ENCODE results near the gene CFAP20DC. TPM values are rescaled to one million over a fixed set of nuclear protein-coding genes. Genes with fewer than 3 reads are reported as not detected.

CFAP20DC gene
- total and polyA plus RNA-seq, 4 donors = 0.98 to 2.1 (median 1.5) TPM

- TF ChIP-seq REST (IDR thresholded peaks at IDR 0.05) (peak; percentile 58), NR2F2 (IDR thresholded peaks at IDR 0.05) (peak; percentile 75), HNF4A (conservative IDR thresholded peaks at IDR 0.05) (peak; percentile 72 to 79), HNF4G (IDR thresholded peaks at IDR 0.05) (no peak), RXRA (IDR thresholded peaks at IDR 0.05) (peak; percentile 84 to 86)
- TF ChIP-seq, protein P1, sequence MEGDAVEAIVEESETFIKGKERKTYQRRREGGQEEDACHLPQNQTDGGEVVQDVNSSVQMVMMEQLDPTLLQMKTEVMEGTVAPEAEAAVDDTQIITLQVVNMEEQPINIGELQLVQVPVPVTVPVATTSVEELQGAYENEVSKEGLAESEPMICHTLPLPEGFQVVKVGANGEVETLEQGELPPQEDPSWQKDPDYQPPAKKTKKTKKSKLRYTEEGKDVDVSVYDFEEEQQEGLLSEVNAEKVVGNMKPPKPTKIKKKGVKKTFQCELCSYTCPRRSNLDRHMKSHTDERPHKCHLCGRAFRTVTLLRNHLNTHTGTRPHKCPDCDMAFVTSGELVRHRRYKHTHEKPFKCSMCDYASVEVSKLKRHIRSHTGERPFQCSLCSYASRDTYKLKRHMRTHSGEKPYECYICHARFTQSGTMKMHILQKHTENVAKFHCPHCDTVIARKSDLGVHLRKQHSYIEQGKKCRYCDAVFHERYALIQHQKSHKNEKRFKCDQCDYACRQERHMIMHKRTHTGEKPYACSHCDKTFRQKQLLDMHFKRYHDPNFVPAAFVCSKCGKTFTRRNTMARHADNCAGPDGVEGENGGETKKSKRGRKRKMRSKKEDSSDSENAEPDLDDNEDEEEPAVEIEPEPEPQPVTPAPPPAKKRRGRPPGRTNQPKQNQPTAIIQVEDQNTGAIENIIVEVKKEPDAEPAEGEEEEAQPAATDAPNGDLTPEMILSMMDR (IDR thresholded peaks at IDR 0.05; ENCODE audit: low read depth, low read length, missing input control) = no peak
These were observed 32.8 kb downstream of the CFAP20DC start (continued) for GRCh38 chr3:59016930-59017616.

- TF ChIP-seq YY1 (IDR thresholded peaks at IDR 0.05) = no peak
- TF ChIP-seq ATF3 (IDR thresholded peaks at IDR 0.05) = no peak
- H3K27ac ChIP-seq (ENCODE audit: low read depth in 1 of 2, low read length in 2 of 2) = no peak overlapping the region
- H3K4me1 ChIP-seq (ENCODE audit: control insufficient read depth in 4 of 4, insufficient read depth in 4 of 4, low read length in 3 of 4) = peaks cover 2 to 14% (median 14%) of the 10 kb centered on the region in 4 donors
- no peak overlapping the region for H3K9ac ChIP-seq (ENCODE audit: low read depth in 1 of 2, low read length in 2 of 2)
- H3K27me3 ChIP-seq (ENCODE audit: control insufficient read depth in 4 of 4, insufficient read depth in 4 of 4, low read length in 3 of 4) = no peaks in the 10 kb centered on the region
- 95% methylated on average over 1 of the region's 1 CpG for WGBS
- H3K4me3 ChIP-seq (ENCODE audit: low read depth in 1 of 3, low read length in 3 of 3) = no peak overlapping the region
- H3K9me3 ChIP-seq (ENCODE audit: control insufficient read depth in 4 of 4, low read length in 3 of 4) = no peaks in the 10 kb centered on the region
- H3K36me3 ChIP-seq (ENCODE audit: control insufficient read depth in 4 of 4, insufficient read depth in 3 of 4, low read depth in 1 of 4, low read length in 3 of 4) = no peaks in the 10 kb centered on the region
- no peak for DNase-seq (ENCODE audit: low spot score)
These were observed 36.2 kb downstream of the CFAP20DC start for GRCh38 chr3:59013611-59014010.

- Histone ChIP-seq H3K27ac (ENCODE audit: low read depth in 1 of 2, low read length in 2 of 2) (no peak overlapping the region), H3K27me3 (ENCODE audit: control insufficient read depth in 4 of 4, insufficient read depth in 4 of 4, low read length in 3 of 4) (no peaks in the 10 kb centered on the region), H3K9me3 (ENCODE audit: control insufficient read depth in 4 of 4, low read length in 3 of 4) (no peaks in the 10 kb centered on the region), H3K36me3 (ENCODE audit: control insufficient read depth in 4 of 4, insufficient read depth in 3 of 4, low read depth in 1 of 4, low read length in 3 of 4) (no peaks in the 10 kb centered on the region), H3K4me1 (ENCODE audit: control insufficient read depth in 4 of 4, insufficient read depth in 4 of 4, low read length in 3 of 4) (no peaks in the 10 kb centered on the region), H3K9ac (ENCODE audit: low read depth in 1 of 2, low read length in 2 of 2) (no peak overlapping the region), H3K4me3 (ENCODE audit: low read depth in 1 of 3, low read length in 3 of 3) (no peak overlapping the region)
- WGBS = 94% methylated on average over 7 of the region's 7 CpGs
- no peak for DNase-seq (ENCODE audit: low spot score)
- TF ChIP-seq, protein P1 (IDR thresholded peaks at IDR 0.05; ENCODE audit: low read depth, low read length, missing input control) = no peak
- no peak for TF ChIP-seq REST (IDR thresholded peaks at IDR 0.05)
- TF ChIP-seq TAF1 (conservative IDR thresholded peaks at IDR 0.05) = no peak
- no peak for TF ChIP-seq GABPA (IDR thresholded peaks at IDR 0.05 in 1 of 2, conservative IDR thresholded peaks at IDR 0.05 in 1 of 2)
- TF ChIP-seq RAD21 (IDR thresholded peaks at IDR 0.05) = no peak
- no peak for TF ChIP-seq HNF4G (IDR thresholded peaks at IDR 0.05)
- TF ChIP-seq SP1 (IDR thresholded peaks at IDR 0.05) = no peak
- no peak for TF ChIP-seq FOXA1 (IDR thresholded peaks at IDR 0.05)
These were observed 42.9 kb downstream of the CFAP20DC start for GRCh38 chr3:59006634-59007517.
